ENCODE measurements around the gene IL22RA1. TPM values are rescaled to one million over a fixed set of nuclear protein-coding genes. Genes with fewer than 3 reads are reported as not detected.
A peak's percentile ranks its signal among the peaks of the same experiment; 100 is the strongest.

IL22RA1 gene
- total and polyA plus RNA-seq, 8 donors: 62.5 to 164 (median 95.3) TPM

- ATAC-seq (peak; percentile 85 to 96 (median 92)), DNase-seq (peak; percentile 85 to 98 (median 92)), FAIRE-seq (no peak)
- no peaks in the 10 kb centered on the region for H3K9me3 ChIP-seq
- peaks cover 8 to 19% (median 9%) of the 10 kb centered on the region in 3 donors for H3K4me1 ChIP-seq
- H3K27me3 ChIP-seq: no peaks in the 10 kb centered on the region
- H3K27ac ChIP-seq: peak overlapping the region in 3 of 4 donors; percentile 3 to 57 (median 15)
- peak overlapping the region in 2 of 4 donors; percentile 3 to 30 for H3K4me3 ChIP-seq
- TF ChIP-seq, protein P1, sequence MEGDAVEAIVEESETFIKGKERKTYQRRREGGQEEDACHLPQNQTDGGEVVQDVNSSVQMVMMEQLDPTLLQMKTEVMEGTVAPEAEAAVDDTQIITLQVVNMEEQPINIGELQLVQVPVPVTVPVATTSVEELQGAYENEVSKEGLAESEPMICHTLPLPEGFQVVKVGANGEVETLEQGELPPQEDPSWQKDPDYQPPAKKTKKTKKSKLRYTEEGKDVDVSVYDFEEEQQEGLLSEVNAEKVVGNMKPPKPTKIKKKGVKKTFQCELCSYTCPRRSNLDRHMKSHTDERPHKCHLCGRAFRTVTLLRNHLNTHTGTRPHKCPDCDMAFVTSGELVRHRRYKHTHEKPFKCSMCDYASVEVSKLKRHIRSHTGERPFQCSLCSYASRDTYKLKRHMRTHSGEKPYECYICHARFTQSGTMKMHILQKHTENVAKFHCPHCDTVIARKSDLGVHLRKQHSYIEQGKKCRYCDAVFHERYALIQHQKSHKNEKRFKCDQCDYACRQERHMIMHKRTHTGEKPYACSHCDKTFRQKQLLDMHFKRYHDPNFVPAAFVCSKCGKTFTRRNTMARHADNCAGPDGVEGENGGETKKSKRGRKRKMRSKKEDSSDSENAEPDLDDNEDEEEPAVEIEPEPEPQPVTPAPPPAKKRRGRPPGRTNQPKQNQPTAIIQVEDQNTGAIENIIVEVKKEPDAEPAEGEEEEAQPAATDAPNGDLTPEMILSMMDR (IDR thresholded peaks at IDR 0.05): peak; percentile 82 to 90 (median 84)
- no peaks in the 10 kb centered on the region for H3K36me3 ChIP-seq
- intact Hi-C loops (cut with DNase I): no loop called here
- WGBS, 2 donors: 9 to 10% methylated on average over 36 of the region's 36 CpGs
These were observed 7.6 kb upstream of the IL22RA1 start for GRCh38 chr1:24150234-24151174.

GRCh38 chr1:24149866-24150233, 6.9 kb upstream of the IL22RA1 start:
- WGBS, 2 donors: 33 to 40% methylated on average over 5 of the region's 5 CpGs
- Histone ChIP-seq H3K4me1 (peaks cover 2 to 12% (median 4%) of the 10 kb centered on the region in 3 donors), H3K4me3 (peak overlapping the region in 1 of 4 donors; percentile 30), H3K27me3 (no peaks in the 10 kb centered on the region), H3K27ac (no peak overlapping the region), H3K36me3 (no peaks in the 10 kb centered on the region), H3K9me3 (no peaks in the 10 kb centered on the region)
- peak in 3 of 4 donors; percentile 15 to 48 (median 17) for ATAC-seq
- no peak for DNase-seq
- TF ChIP-seq, protein P1 (IDR thresholded peaks at IDR 0.05): no peak
- intact Hi-C loops (cut with DNase I): no loop called here
- FAIRE-seq: no peak

GRCh38 chr1:24147816-24148215, 4.9 kb upstream of the IL22RA1 start:
- FAIRE-seq (no peak), DNase-seq (no peak), ATAC-seq (no peak)
- WGBS, 2 donors: 72 to 74% methylated on average over 6 of the region's 6 CpGs
- intact Hi-C loops (cut with DNase I): no loop called here
- Histone ChIP-seq H3K9me3 (no peaks in the 10 kb centered on the region), H3K4me1 (peaks cover 0 to 18% (median 4%) of the 10 kb centered on the region in 3 donors), H3K27me3 (no peaks in the 10 kb centered on the region), H3K4me3 (no peak overlapping the region), H3K36me3 (no peaks in the 10 kb centered on the region), H3K27ac (no peak overlapping the region)
- TF ChIP-seq, protein P1 (IDR thresholded peaks at IDR 0.05): no peak

GRCh38 chr1:24147194-24147593, 4.3 kb upstream of the IL22RA1 start:
- intact Hi-C loops (cut with DNase I): no loop called here
- WGBS, 2 donors: 88 to 93% methylated on average over 9 of the region's 9 CpGs
- no peaks in the 10 kb centered on the region for H3K9me3 ChIP-seq
- H3K36me3 ChIP-seq: no peaks in the 10 kb centered on the region
- FAIRE-seq (no peak), DNase-seq (no peak), ATAC-seq (no peak)
- no peak overlapping the region for H3K27ac ChIP-seq
- peaks cover 0 to 18% (median 4%) of the 10 kb centered on the region in 3 donors for H3K4me1 ChIP-seq
- TF ChIP-seq, protein P1 (IDR thresholded peaks at IDR 0.05): no peak
- no peaks in the 10 kb centered on the region for H3K27me3 ChIP-seq
- no peak overlapping the region for H3K4me3 ChIP-seq
